KMS-11 (cell line): ENCODE measurements around the gene CPNE5.

ENCODE experiments used
- H2AFZ ChIP-seq: fragments of 200-600 bp; sonication (generic); 2 replicates; pipeline ENCODE4 v1.6.1; 2016; ENCODE audit warnings: antibody characterized with exemption, mixed run types, low read depth
- H3K27ac ChIP-seq: fragments of 200-600 bp; sonication (generic); 2 replicates; pipeline ENCODE4 v1.6.1; 2016; ENCODE audit warnings: mild to moderate bottlenecking, mixed run types
- H3K27me3 ChIP-seq: fragments of 200-600 bp; sonication (generic); 2 replicates; pipeline ENCODE4 v1.6.1; 2017; ENCODE audit warnings: mild to moderate bottlenecking, low read depth, mixed run types, moderate library complexity; ENCODE audit not compliant: insufficient read depth
- H3K36me3 ChIP-seq: fragments of 200-600 bp; sonication (generic); 2 replicates; pipeline ENCODE4 v1.6.1; 2017; ENCODE audit warnings: mild to moderate bottlenecking, mixed run types; ENCODE audit not compliant: insufficient read depth
- H3K4me1 ChIP-seq: fragments of 200-600 bp; sonication (generic); 2 replicates; pipeline ENCODE4 v1.6.1; 2016; ENCODE audit warnings: mild to moderate bottlenecking, low read depth, mixed run types; ENCODE audit not compliant: poor library complexity, severe bottlenecking
- H3K4me2 ChIP-seq: fragments of 200-600 bp; sonication (generic); 2 replicates; pipeline ENCODE4 v1.7.0; 2016; ENCODE audit warnings: mild to moderate bottlenecking, mixed run types
- H3K4me3 ChIP-seq: fragments of 200-600 bp; sonication (generic); IDR thresholded peaks from 2 replicates; pipeline ENCODE4 v1.6.1; 2017; ENCODE audit warnings: low read depth, low read length, mixed read lengths; ENCODE audit not compliant: insufficient read depth
- H3K79me2 ChIP-seq: fragments of 200-600 bp; sonication (generic); 2 replicates; pipeline ENCODE4 v1.6.1; 2016; ENCODE audit warnings: low read depth, mixed run types; ENCODE audit not compliant: insufficient read depth
- H3K9ac ChIP-seq: fragments of 200-600 bp; sonication (generic); 2 replicates; pipeline ENCODE4 v1.6.1; 2016; ENCODE audit warnings: mild to moderate bottlenecking, mixed run types
- H4K20me1 ChIP-seq: fragments of 200-600 bp; sonication (generic); 2 replicates; pipeline ENCODE4 v1.6.1; 2016; ENCODE audit warnings: mild to moderate bottlenecking, mixed run types; ENCODE audit not compliant: insufficient read depth
- CTCF ChIP-seq: fragments of 200-600 bp; sonication (generic); conservative IDR thresholded peaks from 2 replicates; pipeline ENCODE4 v1.6.1; 2017; ENCODE audit warnings: low read depth, mild to moderate bottlenecking, antibody characterized with exemption, low read length, moderate library complexity, mixed read lengths

Gene CPNE5

GRCh38 chr6:36863670-36864540 lies 24.7 kb upstream of the CPNE5 start:
- Histone ChIP-seq H3K9ac (no peak overlapping the region), H3K27ac (peak overlapping the region; percentile 84; the same call in 1 of the 2 replicates), H2AFZ (no peak overlapping the region), H3K36me3 (no peaks in the 10 kb centered on the region; the same call in 1 of the 2 replicates), H3K4me1 (peaks cover 57% of the 10 kb centered on the region), H3K4me2 (peak overlapping the region; percentile 89; the same call in 1 of the 2 replicates), H3K79me2 (peaks cover 60% of the 10 kb centered on the region), H3K4me3 (no peak overlapping the region), H4K20me1 (no peaks in the 10 kb centered on the region), H3K27me3 (no peaks in the 10 kb centered on the region)
- TF ChIP-seq CTCF, result no peak

GRCh38 chr6:36862848-36863382 lies 23.7 kb upstream of the CPNE5 start:
- Histone ChIP-seq H4K20me1 (no peaks in the 10 kb centered on the region), H3K4me3 (no peak overlapping the region), H3K4me1 (peaks cover 57% of the 10 kb centered on the region), H3K79me2 (peaks cover 66% of the 10 kb centered on the region), H3K4me2 (peak overlapping the region; percentile 89), H2AFZ (no peak overlapping the region; the same call in 1 of the 2 replicates), H3K27me3 (no peaks in the 10 kb centered on the region), H3K9ac (peak overlapping the region; percentile 33; the same call in 1 of the 2 replicates), H3K27ac (peak overlapping the region; percentile 84), H3K36me3 (no peaks in the 10 kb centered on the region; the same call in 1 of the 2 replicates)
- no peak for TF ChIP-seq CTCF

- no peaks in the 10 kb centered on the region for H3K27me3 ChIP-seq
- H3K4me1 ChIP-seq, result peaks cover 57% of the 10 kb centered on the region
- H4K20me1 ChIP-seq, result no peaks in the 10 kb centered on the region
- H3K27ac ChIP-seq, result peak overlapping the region; percentile 84
- no peaks in the 10 kb centered on the region; the same call in 1 of the 2 replicates for H3K36me3 ChIP-seq
- peak overlapping the region; percentile 33; the same call in 1 of the 2 replicates for H3K9ac ChIP-seq
- H3K4me2 ChIP-seq, result peak overlapping the region; percentile 89
- no peak for TF ChIP-seq CTCF
- no peak overlapping the region for H3K4me3 ChIP-seq
- H3K79me2 ChIP-seq, result peaks cover 64% of the 10 kb centered on the region
- H2AFZ ChIP-seq, result no peak overlapping the region; the same call in 1 of the 2 replicates
Measured at GRCh38 chr6:36862164-36862847, 23.1 kb upstream of the CPNE5 start.

GRCh38 chr6:36860126-36860525 lies 20.9 kb upstream of the CPNE5 start:
- no peak overlapping the region for H3K9ac ChIP-seq
- no peak overlapping the region for H3K4me3 ChIP-seq
- TF ChIP-seq CTCF, result no peak
- peaks cover 45% of the 10 kb centered on the region for H3K4me1 ChIP-seq
- H3K27ac ChIP-seq, result no peak overlapping the region
- no peaks in the 10 kb centered on the region for H4K20me1 ChIP-seq
- no peak overlapping the region for H2AFZ ChIP-seq
- H3K79me2 ChIP-seq, result peaks cover 43% of the 10 kb centered on the region
- no peak overlapping the region for H3K4me2 ChIP-seq
- H3K27me3 ChIP-seq, result no peaks in the 10 kb centered on the region
- H3K36me3 ChIP-seq, result peaks cover 7% of the 10 kb centered on the region; the same call in 1 of the 2 replicates
